ENCODE results near the gene AGPAT4. TPM values are rescaled to one million over a fixed set of nuclear protein-coding genes. Genes with fewer than 3 reads are reported as not detected.
A peak's percentile ranks its signal among the peaks of the same experiment; 100 is the strongest.

AGPAT4 gene
- total and polyA plus RNA-seq, 2 of the 4 experiments (the other 2 are of a cell fraction): 3.6 to 3.8 TPM

- H4K8ac ChIP-seq (ENCODE audit: low read depth in 2 of 2, low read length in 2 of 2): no peak overlapping the region
- no TSS peak for BruUV-seq (replicated peaks)
- H4K91ac ChIP-seq (ENCODE audit: insufficient read depth, low read depth, low read length): peak overlapping the region; percentile 38; the same call in 1 of the 2 replicates
- dilution Hi-C loops (cut with HindIII; ENCODE audit: low sequenced_read_pairs, unreplicated experiment) (no loop called here), in situ Hi-C loops (cut with MboI; ENCODE audit: low sequenced_read_pairs) (no loop called here), intact Hi-C loops (cut with micrococcal nuclease) (no loop called here)
- ChIA-PET POLR2A (ENCODE audit: unreplicated experiment) (no interaction called here), CTCF (interaction anchor here (0.6 to 0.8 kb wide), 3 partner anchors 11 to 202 kb away, joined by 3 to 4 read pairs (median 3); no protein-coding TSS in a partner anchor)
- H3K9me1 ChIP-seq (ENCODE audit: insufficient read depth, low read length): peaks cover 16% of the 10 kb centered on the region; the same call in 1 of the 2 replicates
- no peak for TF ChIP-seq RFX5 (IDR thresholded peaks at IDR 0.05; ENCODE audit: low read depth, low read length)
- no peak for TF ChIP-seq POLR2A (IDR thresholded peaks at IDR 0.05; ENCODE audit: low read depth, low read length)
- TF ChIP-seq FOS (IDR thresholded peaks at IDR 0.05; ENCODE audit: low read depth, low read length): no peak
- no peak for TF ChIP-seq MAZ (IDR thresholded peaks at IDR 0.05; ENCODE audit: borderline replicate concordance, low read depth, low read length)
- no peak for TF ChIP-seq CEBPB (IDR thresholded peaks at IDR 0.05; ENCODE audit: low read depth, low read length)
- no peak for TF ChIP-seq BHLHE40 (IDR thresholded peaks at IDR 0.05; ENCODE audit: low read depth, low read length)
- TF ChIP-seq MAFK (IDR thresholded peaks at IDR 0.05; ENCODE audit: low read depth, low read length): no peak
- no peak for TF ChIP-seq CTCF (conservative IDR thresholded peaks at IDR 0.05; ENCODE audit: low read depth, low read length)
- no peak for TF ChIP-seq MXI1 (IDR thresholded peaks at IDR 0.05; ENCODE audit: borderline replicate concordance, low read depth, low read length)
- no peak for TF ChIP-seq ELK1 (IDR thresholded peaks at IDR 0.05; ENCODE audit: borderline replicate concordance, low read depth, low read length)
- no peak for TF ChIP-seq RAD21 (IDR thresholded peaks at IDR 0.05; ENCODE audit: low read length)
- TF ChIP-seq NFE2L2 (IDR thresholded peaks at IDR 0.05; ENCODE audit: low read depth, low read length): no peak
- TF ChIP-seq USF2 (IDR thresholded peaks at IDR 0.05; ENCODE audit: low read depth, low read length): no peak
- no peak for TF ChIP-seq CHD1 (IDR thresholded peaks at IDR 0.05; ENCODE audit: low read depth, low read length)
- no peak for TF ChIP-seq RCOR1 (IDR thresholded peaks at IDR 0.05; ENCODE audit: insufficient replicate concordance, low read length)
- no peak for TF ChIP-seq SMC3 (IDR thresholded peaks at IDR 0.05; ENCODE audit: low read depth, low read length)
- H2BK5ac ChIP-seq (ENCODE audit: low read depth, low read length, poor library complexity, severe bottlenecking): no peak overlapping the region
- H3K4me2 ChIP-seq (ENCODE audit: low read depth, low read length): no peak overlapping the region
- H3K14ac ChIP-seq (replicated peaks; ENCODE audit: low read depth, low read length): no peak overlapping the region
- no peak overlapping the region for H3K18ac ChIP-seq (ENCODE audit: low read depth, low read length)
- no peak overlapping the region for H3K56ac ChIP-seq (ENCODE audit: extremely low read depth, insufficient read depth, low read length)
- WGBS, 2 experiments (ENCODE audit: extremely low coverage in 2 of 2, insufficient read length in 1 of 2): 86% methylated on average over 1 of the region's 5 CpGs; no CpG with 5 or more reads in 1 of the 2 experiments
- H2BK20ac ChIP-seq (ENCODE audit: low read depth, low read length): no peak overlapping the region
- H2AK9ac ChIP-seq (replicated peaks; ENCODE audit: low read depth, low read length, poor library complexity): peak overlapping the region; percentile 68
- H2BK120ac ChIP-seq (ENCODE audit: low read depth, low read length): no peak overlapping the region
- H4K20me1 ChIP-seq (ENCODE audit: insufficient read depth, low read length): no peaks in the 10 kb centered on the region
- no peak overlapping the region for H3K4me3 ChIP-seq (ENCODE audit: insufficient read depth, low read depth, low read length)
- no peaks in the 10 kb centered on the region for H3K27me3 ChIP-seq (ENCODE audit: control insufficient read depth, insufficient read depth, low read length)
- peaks cover 6% of the 10 kb centered on the region for H3K4me1 ChIP-seq (ENCODE audit: control insufficient read depth, insufficient read depth, low read length)
- H3K9me3 ChIP-seq (ENCODE audit: control insufficient read depth, insufficient read depth, low read length): no peaks in the 10 kb centered on the region
- no peak overlapping the region for H3K9ac ChIP-seq (ENCODE audit: low read depth, low read length)
- H2BK15ac ChIP-seq (ENCODE audit: low read depth, low read length): no peak overlapping the region
- no peak overlapping the region for H3K23ac ChIP-seq (ENCODE audit: low read depth, low read length)
- no peak for ATAC-seq (ENCODE audit: low read depth)
- H3K36me3 ChIP-seq (ENCODE audit: control insufficient read depth, insufficient read depth, low read length): peaks cover 1% of the 10 kb centered on the region
- no peak overlapping the region for H3K4ac ChIP-seq (ENCODE audit: low read depth, low read length)
- no peak overlapping the region for H2AFZ ChIP-seq (replicated peaks; ENCODE audit: low read length, poor library complexity)
- H4K5ac ChIP-seq (ENCODE audit: low read depth, low read length): no peak overlapping the region
- peaks cover 0 to 12% of the 10 kb centered on the region in 2 experiments; a peak in 3 of 4 replicates for H3K79me1 ChIP-seq (ENCODE audit: low read depth in 1 of 2, low read length in 2 of 2)
- no peak overlapping the region for H3K27ac ChIP-seq (ENCODE audit: insufficient read depth, low read length)
- DNase-seq: no peak
- H2AK5ac ChIP-seq (ENCODE audit: low read depth, low read length): no peak overlapping the region
Measured at GRCh38 chr6:161217628-161218027, 56.2 kb downstream of the AGPAT4 start.
